Measurements from ENCODE around the gene EXOSC10.

EXOSC10 gene

GRCh38 chr1:11059968-11060830 lies 39.5 kb downstream of the EXOSC10 start, which contains the start of gene SRM (continued):
- TF ChIP-seq ZNF341 (tag by site-specific recombination; IDR thresholded peaks at IDR 0.05; ENCODE audit: low read depth), result peak; percentile 48
- no peak for TF ChIP-seq ZNF23 (tag by site-specific recombination; IDR thresholded peaks at IDR 0.05; ENCODE audit: borderline replicate concordance)
- 0 out of 2 replicates have a peak, but pooled peaks have one; percentile 15 for TF ChIP-seq KLF1 (tag by site-specific recombination; IDR thresholded peaks at IDR 0.05)
- peak; percentile 90 for TF ChIP-seq KLF10 (tag by site-specific recombination; IDR thresholded peaks at IDR 0.05)
- TF ChIP-seq ZXDB (tag by site-specific recombination; IDR thresholded peaks at IDR 0.05), result peak; percentile 57
- 0 out of 2 replicates have a peak, but pooled peaks have one; percentile 24 for TF ChIP-seq ZNF610 (tag by site-specific recombination; IDR thresholded peaks at IDR 0.05; ENCODE audit: borderline replicate concordance)
- TF ChIP-seq ZNF777 (tag by site-specific recombination; IDR thresholded peaks at IDR 0.05; ENCODE audit: borderline replicate concordance), result no peak
- no peak for TF ChIP-seq ZNF366 (tag by site-specific recombination; conservative IDR thresholded peaks at IDR 0.05)
- TF ChIP-seq ZBTB1 (tag by site-specific recombination; IDR thresholded peaks at IDR 0.05), result no peak
- TF ChIP-seq ZNF560 (tag by site-specific recombination; IDR thresholded peaks at IDR 0.05; ENCODE audit: borderline replicate concordance), result no peak
- peak; percentile 57; the same call in 1 of the 2 replicates for TF ChIP-seq OVOL3 (tag by site-specific recombination; IDR thresholded peaks at IDR 0.05)
- no peak for TF ChIP-seq GLIS2 (tag by site-specific recombination; IDR thresholded peaks at IDR 0.05)
- 0 out of 2 replicates have a peak, but pooled peaks have one; percentile 57 for TF ChIP-seq KLF17 (tag by site-specific recombination; IDR thresholded peaks at IDR 0.05)
- no peak for TF ChIP-seq ZNF768 (tag by site-specific recombination; IDR thresholded peaks at IDR 0.05)
- TF ChIP-seq ZFHX2 (tag by site-specific recombination; conservative IDR thresholded peaks at IDR 0.05), result 0 out of 2 replicates have a peak, but pooled peaks have one; percentile 21
- peak; percentile 25; the same call in 1 of the 2 replicates for TF ChIP-seq ZNF692 (tag by site-specific recombination; IDR thresholded peaks at IDR 0.05)
- peak; percentile 79 for TF ChIP-seq ZEB2 (tag by site-specific recombination; IDR thresholded peaks at IDR 0.05)
- TF ChIP-seq TSHZ1 (tag by site-specific recombination; IDR thresholded peaks at IDR 0.05; ENCODE audit: borderline replicate concordance), result no peak
- TF ChIP-seq KLF16 (tag by site-specific recombination; IDR thresholded peaks at IDR 0.05), result peak; percentile 54; the same call in 1 of the 2 replicates
- peak; percentile 72 for TF ChIP-seq ZNF335 (tag by site-specific recombination; conservative IDR thresholded peaks at IDR 0.05)
- no peak for TF ChIP-seq ZNF510 (tag by site-specific recombination; IDR thresholded peaks at IDR 0.05; ENCODE audit: insufficient replicate concordance)
- 0 out of 2 replicates have a peak, but pooled peaks have one; percentile 17 for TF ChIP-seq ZSCAN16 (tag by site-specific recombination; IDR thresholded peaks at IDR 0.05)
- no peak for TF ChIP-seq ZNF76 (tag by site-specific recombination; IDR thresholded peaks at IDR 0.05; ENCODE audit: borderline replicate concordance, low read depth)
- TF ChIP-seq ZBTB20 (tag by site-specific recombination; IDR thresholded peaks at IDR 0.05), result peak; percentile 80
- peak; percentile 27 for TF ChIP-seq ZBTB26 (tag by site-specific recombination; optimal IDR thresholded peaks at IDR 0.05)
- no peak for TF ChIP-seq ZNF623 (tag by site-specific recombination; IDR thresholded peaks at IDR 0.05)
- peak; percentile 69; the same call in 1 of the 2 replicates for TF ChIP-seq ZNF660 (tag by site-specific recombination; IDR thresholded peaks at IDR 0.05)
- peak; percentile 61 for TF ChIP-seq PATZ1 (tag by site-specific recombination; IDR thresholded peaks at IDR 0.05)

Data from HEK293 (cell line).